A673 (cell line): ENCODE results near the gene MAPK8IP1.

Source experiments
- EZH2 ChIP-seq: fragments of 200-600 bp; sonication (generic); IDR thresholded peaks from 2 replicates; pipeline ENCODE4 v1.6.1; 2017; ENCODE audit warnings: borderline replicate concordance, low read depth, mild to moderate bottlenecking, mixed read lengths, antibody characterized with exemption, low read length; ENCODE audit not compliant: poor library complexity, severe bottlenecking
- TF ChIP-seq, protein P1 (sequence below): fragments of 300-800, 200-600 bp; sonication (generic); conservative IDR thresholded peaks from 2 replicates; pipeline ENCODE4 v1.5.1; 2017; ENCODE audit warnings: low read depth, mild to moderate bottlenecking, antibody characterized with exemption, low read length, moderate library complexity, mixed read lengths

DNA sequence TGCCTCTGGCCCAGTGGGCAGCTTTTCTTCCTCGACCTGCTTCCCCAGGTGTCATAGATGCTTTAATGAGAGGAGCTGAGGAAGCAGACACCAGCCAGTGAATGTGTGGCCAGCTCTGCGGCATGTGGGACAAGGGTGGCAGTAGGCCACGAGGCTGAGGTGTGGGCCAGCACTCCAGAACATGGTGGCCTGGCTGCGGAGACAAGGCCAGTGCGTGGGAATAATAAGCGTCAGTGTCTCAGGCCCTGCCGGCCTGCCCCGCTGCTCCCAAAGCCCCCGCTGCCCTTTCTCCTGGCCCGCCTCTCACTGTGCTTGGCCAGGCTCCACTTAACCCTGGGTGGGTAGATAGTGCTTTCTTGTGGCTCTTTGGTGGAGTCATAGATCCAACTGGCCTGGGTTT, 2.1 kb downstream of the MAPK8IP1 start:
- TF ChIP-seq, protein P1, sequence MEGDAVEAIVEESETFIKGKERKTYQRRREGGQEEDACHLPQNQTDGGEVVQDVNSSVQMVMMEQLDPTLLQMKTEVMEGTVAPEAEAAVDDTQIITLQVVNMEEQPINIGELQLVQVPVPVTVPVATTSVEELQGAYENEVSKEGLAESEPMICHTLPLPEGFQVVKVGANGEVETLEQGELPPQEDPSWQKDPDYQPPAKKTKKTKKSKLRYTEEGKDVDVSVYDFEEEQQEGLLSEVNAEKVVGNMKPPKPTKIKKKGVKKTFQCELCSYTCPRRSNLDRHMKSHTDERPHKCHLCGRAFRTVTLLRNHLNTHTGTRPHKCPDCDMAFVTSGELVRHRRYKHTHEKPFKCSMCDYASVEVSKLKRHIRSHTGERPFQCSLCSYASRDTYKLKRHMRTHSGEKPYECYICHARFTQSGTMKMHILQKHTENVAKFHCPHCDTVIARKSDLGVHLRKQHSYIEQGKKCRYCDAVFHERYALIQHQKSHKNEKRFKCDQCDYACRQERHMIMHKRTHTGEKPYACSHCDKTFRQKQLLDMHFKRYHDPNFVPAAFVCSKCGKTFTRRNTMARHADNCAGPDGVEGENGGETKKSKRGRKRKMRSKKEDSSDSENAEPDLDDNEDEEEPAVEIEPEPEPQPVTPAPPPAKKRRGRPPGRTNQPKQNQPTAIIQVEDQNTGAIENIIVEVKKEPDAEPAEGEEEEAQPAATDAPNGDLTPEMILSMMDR = no peak
- no peak for TF ChIP-seq EZH2
